ENCODE measurements around the gene MRC1.

GRCh38 chr10:17792991-17793390 lies 16.2 kb upstream of the MRC1 start:
- TF ChIP-seq CTCF (IDR thresholded peaks at IDR 0.05) (no peak), EZH2 (IDR thresholded peaks at IDR 0.05; ENCODE audit: borderline replicate concordance, insufficient read depth, low read depth, low read length, poor library complexity, severe bottlenecking) (no peak)

Measured in B cell (primary cell).